WTC11 (cell line): Measurements from ENCODE around the gene SPSB3. TPM values are rescaled to one million over a fixed set of nuclear protein-coding genes. Genes with fewer than 3 reads are reported as not detected.

Experiments
- ATAC-seq: fragments of 200-7000 bp; cut with Tn5 transposase; 2 replicates; pipeline ENCODE4 v1.10.0; 2021; ENCODE audit warnings: mild to moderate bottlenecking, moderate library complexity
- CTCF ChIA-PET: fragments of 300-600 bp; sonication (Branson Sonifier 250); formaldehyde crosslinking; loops from one replicate; lab custom pipeline; 2021; ENCODE audit warnings: antibody characterized with exemption; lab: Charles Lee
- POLR2A ChIA-PET: fragments of 350-600 bp; sonication (Branson Sonifier 250); formaldehyde crosslinking; loops from one replicate; lab custom pipeline; 2021; ENCODE audit warnings: antibody characterized with exemption; lab: Charles Lee
- DNase-seq: peaks from one replicate; pipeline ENCODE4 v3.0.0; 2021; ENCODE audit warnings: low spot score
- H3K27ac Mint-ChIP-seq: 2 replicates; pipeline ENCODE4 v1.8.0; 2021; ENCODE audit warnings: mixed read lengths
- H3K27me3 Mint-ChIP-seq: 2 replicates; pipeline ENCODE4 v1.8.0; 2021; ENCODE audit warnings: low read depth, mild to moderate bottlenecking, moderate library complexity, mixed read lengths
- H3K36me3 Mint-ChIP-seq: 2 replicates; pipeline ENCODE4 v1.8.0; 2021; ENCODE audit warnings: mixed read lengths
- H3K4me1 Mint-ChIP-seq: 2 replicates; pipeline ENCODE4 v1.8.0; 2022; ENCODE audit warnings: mixed read lengths
- H3K4me3 Mint-ChIP-seq: 2 replicates; pipeline ENCODE4 v1.8.0; 2021; ENCODE audit warnings: mild to moderate bottlenecking, moderate library complexity, mixed read lengths
- H3K9me3 Mint-ChIP-seq: 2 replicates; pipeline ENCODE4 v1.8.0; 2021; ENCODE audit warnings: mixed read lengths
- ATF1 ChIP-seq: sonication (generic); formaldehyde crosslinking; IDR thresholded peaks from 2 replicates; pipeline ENCODE4 v1.8.1; 2023; ENCODE audit warnings: mild to moderate bottlenecking, moderate library complexity, missing genetic modification reagents
- CREB1 ChIP-seq: sonication (generic); formaldehyde crosslinking; IDR thresholded peaks from 2 replicates; pipeline ENCODE4 v1.8.0; 2023; ENCODE audit warnings: mild to moderate bottlenecking, missing genetic modification reagents
- CREM ChIP-seq: sonication (generic); formaldehyde crosslinking; IDR thresholded peaks from 2 replicates; pipeline ENCODE4 v1.8.1; 2022; ENCODE audit warnings: mild to moderate bottlenecking, missing genetic modification reagents, moderate library complexity
- EMX1 ChIP-seq: fragments of 250-450 bp; sonication (Bioruptor Pico); IDR thresholded peaks from 2 replicates; pipeline ENCODE4 v1.8.0; 2021; ENCODE audit warnings: mild to moderate bottlenecking
- ESRRA ChIP-seq: sonication (generic); formaldehyde crosslinking; IDR thresholded peaks from 2 replicates; pipeline ENCODE4 v1.8.1; 2022; ENCODE audit warnings: mild to moderate bottlenecking, missing genetic modification reagents, borderline replicate concordance
- ETV6 ChIP-seq: sonication (generic); formaldehyde crosslinking; IDR thresholded peaks from 2 replicates; pipeline ENCODE4 v1.8.1; 2022; ENCODE audit warnings: mild to moderate bottlenecking, missing genetic modification reagents
- GRHL2 ChIP-seq: fragments of 250-450 bp; sonication (Bioruptor Pico); IDR thresholded peaks from 2 replicates; pipeline ENCODE4 v1.8.0; 2022; ENCODE audit warnings: mild to moderate bottlenecking, moderate library complexity; ENCODE audit not compliant: insufficient replicate concordance, severe bottlenecking
- MYBL2 ChIP-seq: sonication (generic); formaldehyde crosslinking; IDR thresholded peaks from 2 replicates; pipeline ENCODE4 v1.8.1; 2023; ENCODE audit warnings: mild to moderate bottlenecking, moderate library complexity, missing genetic modification reagents
- NFATC4 ChIP-seq: fragments of 250-450 bp; sonication (Bioruptor Pico); IDR thresholded peaks from 2 replicates; pipeline ENCODE4 v1.9.0; 2021; ENCODE audit warnings: mild to moderate bottlenecking
- NFE2L1 ChIP-seq: sonication (generic); formaldehyde crosslinking; IDR thresholded peaks from 2 replicates; pipeline ENCODE4 v1.8.1; 2023; ENCODE audit warnings: missing genetic modification reagents
- RORB ChIP-seq: fragments of 250-450 bp; sonication (Bioruptor Pico); IDR thresholded peaks from 2 replicates; pipeline ENCODE4 v1.9.0; 2021; ENCODE audit warnings: mild to moderate bottlenecking
- SMAD4 ChIP-seq: sonication (generic); formaldehyde crosslinking; IDR thresholded peaks from 2 replicates; pipeline ENCODE4 v1.8.0; 2022; ENCODE audit warnings: mild to moderate bottlenecking, missing genetic modification reagents
- TCF7 ChIP-seq: sonication (generic); formaldehyde crosslinking; IDR thresholded peaks from 2 replicates; pipeline ENCODE4 v1.8.0; 2022; ENCODE audit warnings: mild to moderate bottlenecking, low read depth, missing genetic modification reagents, moderate library complexity
- TP53 ChIP-seq: sonication (generic); formaldehyde crosslinking; IDR thresholded peaks from 2 replicates; pipeline ENCODE4 v1.8.1; 2023; ENCODE audit warnings: mild to moderate bottlenecking, missing genetic modification reagents
- ZBTB21 ChIP-seq: sonication (generic); formaldehyde crosslinking; IDR thresholded peaks from 2 replicates; pipeline ENCODE4 v1.8.1; 2023; ENCODE audit warnings: mild to moderate bottlenecking, missing genetic modification reagents, borderline replicate concordance
- ZBTB43 ChIP-seq: sonication (generic); formaldehyde crosslinking; IDR thresholded peaks from 2 replicates; pipeline ENCODE4 v1.8.1; 2023; ENCODE audit warnings: mild to moderate bottlenecking, missing genetic modification reagents
- ZMAT4 ChIP-seq: fragments of 250-450 bp; sonication (Bioruptor Pico); IDR thresholded peaks from 2 replicates; pipeline ENCODE4 v1.9.0; 2021; ENCODE audit warnings: mild to moderate bottlenecking
- ZNF121 ChIP-seq: sonication (generic); formaldehyde crosslinking; IDR thresholded peaks from 2 replicates; pipeline ENCODE4 v1.8.0; 2023; ENCODE audit warnings: missing genetic modification reagents
- ZNF219 ChIP-seq: sonication (generic); formaldehyde crosslinking; IDR thresholded peaks from 2 replicates; pipeline ENCODE4 v1.8.0; 2023; ENCODE audit warnings: missing genetic modification reagents, mild to moderate bottlenecking, borderline replicate concordance
- ZNF317 ChIP-seq: sonication (generic); formaldehyde crosslinking; IDR thresholded peaks from 2 replicates; pipeline ENCODE4 v1.8.1; 2023; ENCODE audit warnings: low read depth, mild to moderate bottlenecking, moderate library complexity, missing genetic modification reagents, borderline replicate concordance
- ZNF396 ChIP-seq: fragments of 250-450 bp; sonication (Bioruptor Pico); IDR thresholded peaks from 2 replicates; pipeline ENCODE4 v1.8.0; 2021; ENCODE audit warnings: mild to moderate bottlenecking, moderate library complexity, borderline replicate concordance
- ZNF425 ChIP-seq: fragments of 250-450 bp; sonication (Bioruptor Pico); conservative IDR thresholded peaks from 2 replicates; pipeline ENCODE4 v1.9.0; 2021; ENCODE audit warnings: mild to moderate bottlenecking
- ZNF671 ChIP-seq: fragments of 250-450 bp; sonication (Bioruptor Pico); IDR thresholded peaks from 2 replicates; pipeline ENCODE4 v1.8.0; 2021; ENCODE audit warnings: mild to moderate bottlenecking
- total RNA-seq: library from RNA; stranded (reverse); gene quantifications from 3 replicates; pipeline ENCODE4 v1.2.3, GENCODE V29; 2021
- TF ChIP-seq, protein P1 (sequence below): sonication (generic); formaldehyde crosslinking; IDR thresholded peaks from 2 replicates; pipeline ENCODE4 v1.8.1; 2023; ENCODE audit warnings: mild to moderate bottlenecking, missing genetic modification reagents, moderate library complexity

SPSB3 gene
- total RNA-seq, 1 experiment from 2014 or later, result 32.8 TPM

DNA sequence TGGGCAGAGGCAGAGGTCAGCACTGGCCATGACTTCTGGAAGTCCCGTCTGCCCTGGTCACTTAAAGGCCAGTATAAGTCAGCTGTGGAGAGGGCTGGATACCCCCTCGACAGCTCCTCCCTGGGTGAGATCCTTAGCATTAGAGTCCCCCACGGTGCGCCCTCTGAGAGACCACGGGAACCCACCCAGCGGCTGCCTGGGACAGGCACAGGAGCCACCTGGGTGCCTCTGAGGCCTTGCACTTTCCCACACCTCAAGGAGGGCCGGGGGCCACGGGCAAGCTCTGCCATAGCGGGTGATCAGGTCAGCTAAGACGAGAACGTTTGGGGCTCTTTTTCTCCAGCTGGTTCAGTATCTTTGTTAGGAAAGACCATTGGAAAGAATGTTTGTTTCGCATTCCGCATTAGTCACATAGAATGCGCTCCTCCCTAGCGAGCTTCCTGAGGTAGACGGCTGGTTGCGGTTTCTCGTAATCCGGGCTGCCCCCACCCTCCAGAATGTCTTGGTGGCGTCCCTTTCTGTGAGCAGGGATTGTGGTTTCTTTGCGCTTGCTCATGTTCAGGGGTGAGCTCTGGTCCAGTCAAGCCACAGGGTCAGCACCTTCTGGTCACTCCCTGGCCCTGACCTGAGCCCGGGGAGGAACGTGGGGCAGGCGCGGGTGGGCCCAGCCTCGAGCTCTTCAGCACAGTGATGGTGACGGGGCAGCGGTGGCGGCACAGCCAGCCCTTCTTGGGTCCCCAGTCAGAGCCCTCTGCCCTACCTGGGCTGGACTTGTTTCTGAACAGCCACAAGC lies 36.3 kb downstream of the SPSB3 start:
- CTCF ChIA-PET, result interaction anchor here (0.5 to 1.1 kb wide), 2 partner anchors 40 to 202 kb away, joined by 3 to 4 read pairs; partner anchors contain the start of gene MAPK8IP3
- H3K27ac Mint-ChIP-seq, result no peak overlapping the region

DNA sequence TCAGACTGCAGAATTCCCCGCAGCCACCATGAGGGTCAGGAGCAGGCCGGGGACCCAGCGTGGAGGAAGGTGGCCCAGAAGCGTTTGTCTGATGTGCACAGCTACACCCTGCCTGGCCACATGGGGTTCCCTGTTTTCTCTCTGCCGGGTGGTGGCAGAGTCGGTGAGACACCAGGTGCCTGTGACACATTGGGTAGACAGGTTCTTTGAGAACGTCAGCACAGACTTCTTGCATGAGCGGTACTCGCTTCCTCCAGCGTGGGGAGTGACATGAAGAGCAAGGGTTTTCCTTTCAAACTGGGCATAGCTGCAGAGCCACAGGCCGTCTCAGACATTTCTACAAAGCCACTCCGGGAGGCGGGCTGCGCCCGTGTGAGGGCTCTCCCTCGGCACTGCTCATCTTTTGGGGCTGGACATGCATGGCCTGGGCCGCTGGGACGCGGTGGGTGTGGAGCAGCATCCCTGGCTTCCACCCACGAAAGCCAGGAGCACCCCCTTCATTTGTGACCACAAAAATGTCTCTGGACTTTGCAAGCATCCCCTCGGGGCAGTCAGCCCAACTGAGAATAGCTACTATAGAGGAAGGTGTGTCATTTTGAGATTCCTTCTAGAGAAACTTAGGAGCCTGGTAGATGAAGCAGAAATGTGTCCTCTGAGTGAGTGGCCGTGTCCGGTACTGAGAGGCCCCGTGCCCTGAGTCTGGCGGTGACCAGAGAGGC lies 37.0 kb downstream of the SPSB3 start:
- ChIA-PET CTCF (interaction anchor here (0.5 to 1.1 kb wide), 2 partner anchors 39 to 201 kb away, joined by 3 to 4 read pairs; partner anchors contain the start of gene MAPK8IP3), POLR2A (no interaction called here)
- ATAC-seq, result no peak
- TF ChIP-seq ESRRA, result no peak
- no peak for TF ChIP-seq ZBTB43
- no peak for TF ChIP-seq ATF1 (CRISPR knock-in tag)
- no peak for TF ChIP-seq ZNF121 (CRISPR knock-in tag)
- no peak for TF ChIP-seq SMAD4
- TF ChIP-seq TCF7 (CRISPR knock-in tag), result no peak
- no peak for TF ChIP-seq ZMAT4 (CRISPR knock-in tag)
- no peak for TF ChIP-seq ZNF396
- TF ChIP-seq ZNF425 (CRISPR knock-in tag), result no peak
- TF ChIP-seq, protein P1, sequence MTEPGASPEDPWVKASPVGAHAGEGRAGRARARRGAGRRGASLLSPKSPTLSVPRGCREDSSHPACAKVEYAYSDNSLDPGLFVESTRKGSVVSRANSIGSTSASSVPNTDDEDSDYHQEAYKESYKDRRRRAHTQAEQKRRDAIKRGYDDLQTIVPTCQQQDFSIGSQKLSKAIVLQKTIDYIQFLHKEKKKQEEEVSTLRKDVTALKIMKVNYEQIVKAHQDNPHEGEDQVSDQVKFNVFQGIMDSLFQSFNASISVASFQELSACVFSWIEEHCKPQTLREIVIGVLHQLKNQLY (CRISPR knock-in tag), result no peak
- TF ChIP-seq NFATC4 (CRISPR knock-in tag), result no peak
- TF ChIP-seq NFE2L1, result no peak
- no peak for TF ChIP-seq TP53 (CRISPR knock-in tag)
- TF ChIP-seq, all 79 proteins: peak for 0
- H3K27ac Mint-ChIP-seq, result no peak overlapping the region
- H3K4me3 Mint-ChIP-seq, result no peak overlapping the region
- H3K27me3 Mint-ChIP-seq, result no peaks in the 10 kb centered on the region
- no peaks in the 10 kb centered on the region for H3K9me3 Mint-ChIP-seq
- peaks cover 4% of the 10 kb centered on the region for H3K36me3 Mint-ChIP-seq
- no peak for DNase-seq
- no peaks in the 10 kb centered on the region for H3K4me1 Mint-ChIP-seq

More for the DNA sequence above, 36.3 kb downstream of the SPSB3 start:
- Mint-ChIP-seq H3K36me3 (peaks cover 4% of the 10 kb centered on the region), H3K4me1 (no peaks in the 10 kb centered on the region), H3K4me3 (no peak overlapping the region), H3K27me3 (no peaks in the 10 kb centered on the region), H3K9me3 (no peaks in the 10 kb centered on the region)
- POLR2A ChIA-PET, result no interaction called here
- ATAC-seq, result no peak
- TF ChIP-seq GRHL2 (CRISPR knock-in tag), result no peak
- no peak for TF ChIP-seq RORB (CRISPR knock-in tag)
- TF ChIP-seq ETV6 (CRISPR knock-in tag), result no peak
- DNase-seq, result no peak

DNA sequence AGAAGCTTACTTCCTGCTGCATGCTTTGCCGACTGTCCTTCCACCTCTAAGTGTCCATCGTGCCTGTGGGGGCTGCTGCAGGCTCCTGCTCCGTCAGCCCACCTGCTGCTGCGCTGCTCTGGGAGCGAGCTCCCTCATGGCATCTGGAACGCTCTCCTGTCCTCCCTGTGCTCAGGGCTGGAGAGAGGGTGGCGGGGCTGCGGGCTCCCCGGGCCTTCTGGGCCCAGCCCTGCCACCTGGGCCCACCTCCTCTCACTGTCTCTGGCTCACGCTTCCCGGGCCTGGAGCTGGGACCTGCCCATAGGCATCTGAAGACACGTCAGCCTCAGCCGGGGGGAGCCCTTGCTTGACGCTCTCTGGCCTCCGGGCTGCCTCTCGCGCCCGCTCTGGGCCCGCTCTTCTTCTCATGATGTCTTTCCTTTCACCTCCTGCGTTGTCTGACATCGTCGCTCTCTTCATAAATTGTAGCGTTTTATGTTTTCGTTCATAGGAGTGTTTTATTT lies 38.0 kb downstream of the SPSB3 start:
- ChIA-PET POLR2A (no interaction called here), CTCF (no interaction called here)
- no peaks in the 10 kb centered on the region for H3K9me3 Mint-ChIP-seq
- no peaks in the 10 kb centered on the region for H3K27me3 Mint-ChIP-seq
- H3K27ac Mint-ChIP-seq, result no peak overlapping the region
- ATAC-seq (no peak), DNase-seq (no peak)
- peaks cover 4% of the 10 kb centered on the region for H3K36me3 Mint-ChIP-seq
- no peak overlapping the region for H3K4me3 Mint-ChIP-seq
- no peaks in the 10 kb centered on the region for H3K4me1 Mint-ChIP-seq
- no peak for TF ChIP-seq CREM (CRISPR knock-in tag)
- no peak for TF ChIP-seq ZBTB21 (CRISPR knock-in tag)
- TF ChIP-seq MYBL2 (CRISPR knock-in tag), result no peak
- no peak for TF ChIP-seq ZNF425 (CRISPR knock-in tag)
- TF ChIP-seq ESRRA, result no peak
- no peak for TF ChIP-seq CREB1 (CRISPR knock-in tag)
- no peak for TF ChIP-seq ZNF317 (CRISPR knock-in tag)
- no peak for TF ChIP-seq ZNF219 (CRISPR knock-in tag)
- TF ChIP-seq ZNF671 (CRISPR knock-in tag), result no peak
- TF ChIP-seq EMX1 (CRISPR knock-in tag), result no peak
